HG02678 (cell line): ENCODE data around the gene PRKCE.

Experiments
- ATAC-seq: cut with Tn5 transposase; IDR thresholded peaks from one replicate; pipeline ENCODE4 v1.9.1; 2021; ENCODE audit warnings: mild to moderate bottlenecking, moderate library complexity; ENCODE audit not compliant: unreplicated experiment

The PRKCE gene

DNA sequence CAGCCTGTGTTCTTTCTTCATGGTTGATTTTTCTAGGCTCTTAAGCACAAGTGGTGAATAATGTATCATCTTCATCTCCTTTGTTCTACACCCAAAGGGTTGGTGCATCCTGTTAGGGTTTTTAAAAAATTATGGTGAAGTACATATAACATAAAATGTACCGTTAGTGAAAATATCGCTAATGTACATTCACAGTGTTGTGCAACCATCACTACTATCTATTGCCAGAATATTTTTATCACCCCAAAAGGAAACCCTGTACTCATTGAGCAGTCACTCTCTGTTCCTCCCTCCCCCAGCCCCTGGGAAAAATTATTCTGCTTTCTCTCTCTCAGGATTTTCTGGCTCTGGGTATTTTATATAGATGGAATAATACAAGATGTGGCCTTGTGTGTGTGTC is 98.5 kb downstream of the PRKCE start:
- ATAC-seq, result no peak

DNA sequence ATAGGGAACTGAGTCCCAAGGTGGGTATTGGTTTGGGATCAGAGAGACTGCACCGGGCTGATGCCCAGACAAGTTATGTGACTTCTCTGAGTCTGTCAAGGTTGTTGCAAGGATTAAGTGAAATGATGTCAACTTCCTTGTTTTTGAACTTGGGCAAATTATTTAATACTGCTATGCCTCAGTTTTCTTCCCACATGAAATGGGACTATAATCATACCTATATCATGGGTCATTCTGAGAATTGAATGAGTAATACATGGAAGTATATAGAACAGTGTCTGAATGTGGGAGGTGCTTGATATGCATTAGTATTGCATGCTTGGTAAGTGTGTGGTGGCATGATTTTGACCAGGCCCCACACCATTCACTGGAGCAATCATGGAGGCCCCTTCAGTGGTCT is 99.0 kb downstream of the PRKCE start:
- ATAC-seq, result no peak

DNA sequence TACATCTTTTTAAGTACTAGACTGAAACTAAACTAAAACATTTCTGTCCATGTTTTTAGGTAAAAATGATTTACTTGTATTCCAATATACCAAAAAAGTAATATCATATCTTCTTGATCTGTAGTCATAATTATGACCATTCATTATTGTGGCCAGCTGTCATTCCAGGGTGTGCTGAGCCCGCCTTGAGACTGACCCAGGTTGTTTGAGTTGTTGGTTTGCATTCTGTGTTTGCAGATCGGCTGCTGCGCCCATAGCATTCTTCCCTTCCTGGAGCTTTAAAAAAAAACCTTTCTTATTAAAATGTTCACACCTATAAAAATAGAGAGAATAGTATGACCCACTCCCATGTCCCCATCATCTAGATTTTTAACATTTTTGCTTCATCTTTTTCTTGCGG is 101.9 kb downstream of the PRKCE start:
- ATAC-seq, result no peak

DNA sequence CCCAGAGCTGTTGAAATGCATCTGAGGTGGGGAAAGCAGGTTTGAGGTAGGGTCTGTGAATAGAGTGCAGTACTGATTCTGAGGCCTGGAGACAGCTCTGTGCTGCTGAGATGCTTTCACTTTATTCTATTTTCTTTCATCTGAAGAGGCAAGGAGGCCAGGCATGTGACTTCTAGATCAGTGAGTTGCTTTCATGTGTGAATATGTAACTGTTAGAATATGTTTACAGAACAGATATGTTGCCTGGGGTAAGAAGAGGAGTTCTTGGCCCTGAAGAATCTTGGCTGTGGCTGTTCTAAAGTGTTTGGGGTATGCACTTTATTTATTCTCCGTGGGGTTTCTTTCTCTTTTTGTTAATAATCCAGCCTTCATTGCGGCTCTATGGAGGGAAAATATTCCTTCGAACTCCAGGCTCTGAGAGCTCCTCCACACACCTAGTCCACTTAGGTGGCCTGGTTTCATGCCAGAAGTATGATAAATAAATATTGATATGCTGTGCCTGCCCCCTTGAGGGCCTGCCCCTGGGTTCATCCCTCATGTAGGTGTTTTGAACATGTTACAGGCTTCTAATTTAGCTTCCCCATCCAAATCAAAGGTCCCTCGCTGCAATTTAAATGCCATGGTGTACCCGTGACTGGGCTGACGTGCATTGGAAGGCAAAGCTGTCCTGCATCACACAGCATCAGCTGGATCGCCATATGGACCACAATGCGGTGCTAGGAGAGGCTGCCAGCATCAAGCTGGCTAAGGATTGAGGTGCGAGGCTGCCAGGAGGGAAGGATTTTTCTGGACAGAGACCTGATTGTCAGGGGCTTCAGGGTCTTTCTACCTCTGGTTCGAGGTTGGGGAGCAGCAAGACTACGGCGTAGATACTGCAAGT is 102.9 kb downstream of the PRKCE start:
- no peak for ATAC-seq

DNA sequence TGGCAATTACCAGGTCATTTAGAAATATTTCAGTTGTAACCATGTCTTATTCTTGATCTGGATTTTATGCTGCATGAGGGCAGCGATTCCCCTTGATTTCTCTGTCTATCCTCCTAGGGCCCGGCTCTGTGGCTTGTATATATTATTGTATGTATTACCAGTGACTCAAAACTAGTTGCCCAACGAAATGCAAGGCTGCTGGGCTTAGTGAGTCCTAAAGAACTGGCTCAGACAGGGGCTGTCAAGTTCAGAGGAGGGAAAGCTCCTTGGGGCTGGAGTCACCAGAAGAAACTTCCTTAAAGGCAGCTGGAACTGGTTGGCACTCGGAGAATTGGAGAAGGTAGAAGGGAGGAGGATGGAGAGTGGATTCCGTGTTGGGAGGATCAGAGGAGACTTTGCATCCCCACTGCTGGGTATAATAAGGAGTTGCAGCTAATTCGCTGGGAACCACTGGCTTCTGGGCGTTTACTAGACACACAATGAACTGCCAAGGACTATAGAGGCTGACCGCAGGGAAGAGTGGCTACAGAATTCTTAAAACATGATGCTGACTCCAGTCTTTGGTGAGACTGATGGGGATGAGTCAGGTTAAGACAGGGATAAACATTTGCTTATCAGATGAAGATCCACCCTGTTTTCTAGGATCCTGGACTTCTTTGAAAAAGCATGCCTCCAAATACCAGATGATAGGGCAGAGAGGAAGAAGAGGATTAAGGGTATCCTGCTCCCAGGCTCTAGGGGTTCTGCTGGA is 104.3 kb downstream of the PRKCE start:
- no peak for ATAC-seq

DNA sequence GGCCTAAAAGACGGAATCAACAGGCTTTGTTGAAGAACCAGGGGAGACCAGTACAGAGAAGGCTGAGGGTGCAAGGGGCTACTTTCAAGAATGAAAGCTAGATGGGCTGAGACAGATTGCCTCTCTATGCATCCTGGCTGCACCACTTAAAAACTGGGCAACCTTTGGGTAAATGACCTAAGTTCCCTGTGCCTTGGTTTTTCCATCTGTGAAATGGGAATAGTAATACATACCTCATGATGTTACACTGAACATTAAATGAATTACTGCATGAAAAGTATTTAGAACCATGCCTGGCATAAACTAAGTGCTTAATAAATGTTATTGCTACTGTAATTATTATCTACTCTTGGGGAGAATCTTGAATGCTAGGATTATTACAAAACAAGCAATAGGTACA is 106.5 kb downstream of the PRKCE start:
- ATAC-seq, result no peak

DNA sequence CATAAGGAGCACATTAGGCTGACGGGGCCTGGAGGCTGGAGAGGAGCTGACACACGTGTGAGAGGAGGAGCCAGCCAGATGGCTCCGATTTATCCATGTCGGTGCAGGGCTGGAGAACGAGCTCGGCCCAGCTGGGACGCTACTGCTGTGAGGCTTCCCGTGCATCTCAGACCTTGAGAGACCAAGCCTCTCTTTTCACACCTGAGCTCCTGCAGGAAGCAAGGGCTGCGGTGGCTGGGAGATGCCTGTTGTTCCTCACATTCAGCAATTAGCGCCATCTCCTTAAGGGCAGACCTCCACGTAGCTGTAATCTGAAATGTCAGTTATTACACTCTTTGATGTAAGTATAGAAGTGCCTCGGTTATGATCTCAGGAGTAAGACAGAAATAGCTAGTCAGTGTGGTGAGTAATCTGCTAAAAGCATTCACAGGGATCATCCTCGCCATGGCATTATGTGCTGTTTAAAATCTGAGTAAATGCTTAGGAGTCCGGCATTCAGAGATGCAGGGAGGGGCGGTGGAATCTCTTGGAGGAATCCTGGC is 107.9 kb downstream of the PRKCE start:
- ATAC-seq, result no peak

DNA sequence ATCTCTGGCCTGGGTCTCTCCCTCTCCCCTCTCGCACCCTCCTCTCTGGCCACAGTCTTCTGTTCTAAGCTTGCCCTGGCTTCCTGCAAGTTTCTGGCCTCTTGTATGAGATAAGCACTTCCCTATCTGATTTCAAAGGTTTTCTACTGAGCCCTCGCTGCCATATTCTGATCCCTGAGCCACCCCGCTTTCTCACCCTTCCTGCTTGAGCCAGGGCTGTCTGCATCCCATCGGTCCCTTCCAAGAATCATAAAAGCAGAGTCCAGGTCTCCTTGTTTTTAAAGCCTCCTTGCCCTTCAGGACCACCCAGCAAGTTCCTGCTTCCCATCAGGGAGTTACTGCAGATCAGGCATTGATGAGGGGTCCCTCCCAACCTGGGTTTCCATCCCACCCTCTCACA is 110.2 kb downstream of the PRKCE start:
- ATAC-seq, result no peak

DNA sequence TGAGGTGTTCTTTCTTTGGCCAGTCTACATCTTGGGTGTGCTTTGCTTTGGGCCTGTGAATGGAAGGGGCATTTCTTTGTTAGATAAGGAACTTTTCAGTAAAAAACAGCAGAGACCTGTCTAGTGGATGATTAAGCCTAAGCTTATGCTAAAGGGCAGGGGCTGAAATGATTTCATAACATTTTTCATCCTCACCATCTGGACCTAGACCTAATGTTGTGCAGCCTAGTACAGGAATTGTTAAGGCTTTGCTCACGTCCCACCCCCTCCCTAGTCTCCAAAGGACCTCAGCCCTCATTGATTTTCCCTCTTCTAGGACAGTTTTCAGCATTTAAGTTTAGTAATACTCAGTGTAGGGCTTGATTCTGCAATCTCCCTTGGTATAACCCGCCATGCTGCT is 111.8 kb downstream of the PRKCE start:
- ATAC-seq, result no peak

DNA sequence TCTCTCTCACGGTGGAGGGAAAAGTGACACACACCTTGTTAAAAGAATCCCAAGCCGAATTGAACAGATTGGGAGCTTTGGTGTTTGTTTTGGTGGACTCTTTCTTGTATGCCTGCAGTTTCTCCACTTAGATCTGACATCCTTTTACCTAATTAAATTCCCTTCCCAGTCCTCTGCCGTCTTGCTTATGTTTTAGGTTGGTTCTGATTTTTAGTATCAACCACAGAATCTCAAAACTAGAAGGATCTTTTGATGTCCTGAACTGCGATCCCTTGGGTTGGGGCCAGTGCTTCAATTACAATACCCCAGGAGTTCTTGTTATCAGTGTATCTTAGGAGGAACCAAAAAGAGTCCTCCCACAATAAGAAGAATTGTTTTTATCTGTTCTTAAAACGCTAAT is 112.3 kb downstream of the PRKCE start:
- ATAC-seq, result no peak

DNA sequence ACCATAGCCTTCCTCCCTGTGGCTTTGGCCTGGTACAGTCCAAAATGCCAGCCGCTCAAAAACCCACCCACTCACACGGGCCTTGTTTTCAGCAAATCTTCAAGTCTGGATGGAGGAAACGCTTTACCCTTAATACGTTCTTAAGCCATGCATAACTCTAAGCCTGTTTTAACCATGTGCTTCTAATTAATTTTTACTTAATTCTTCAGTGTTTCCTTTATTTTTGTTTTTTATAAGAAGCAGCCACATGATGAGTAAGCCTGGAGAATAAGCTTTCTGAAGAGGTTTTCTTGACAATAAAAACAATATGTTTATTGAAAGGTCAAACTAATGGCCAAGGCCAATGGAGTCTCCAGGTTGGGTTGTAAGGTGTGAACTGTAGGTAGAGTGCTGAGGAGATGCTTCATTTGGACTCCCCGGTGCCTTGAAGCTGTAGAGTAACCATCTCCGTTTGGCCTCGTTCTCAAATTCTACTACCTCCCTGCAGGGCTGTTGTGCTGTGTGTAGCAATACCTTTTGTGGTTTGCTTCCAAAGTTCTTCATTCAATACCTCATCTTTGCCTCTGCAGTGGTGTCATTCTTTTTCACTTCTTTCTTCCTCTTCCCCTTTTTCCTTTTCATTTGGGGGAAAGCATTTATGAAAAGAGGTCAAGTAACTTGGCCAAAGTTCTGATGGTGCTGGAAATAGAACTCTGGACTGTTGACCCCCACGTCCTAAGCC is 113.7 kb downstream of the PRKCE start:
- ATAC-seq, result no peak

DNA sequence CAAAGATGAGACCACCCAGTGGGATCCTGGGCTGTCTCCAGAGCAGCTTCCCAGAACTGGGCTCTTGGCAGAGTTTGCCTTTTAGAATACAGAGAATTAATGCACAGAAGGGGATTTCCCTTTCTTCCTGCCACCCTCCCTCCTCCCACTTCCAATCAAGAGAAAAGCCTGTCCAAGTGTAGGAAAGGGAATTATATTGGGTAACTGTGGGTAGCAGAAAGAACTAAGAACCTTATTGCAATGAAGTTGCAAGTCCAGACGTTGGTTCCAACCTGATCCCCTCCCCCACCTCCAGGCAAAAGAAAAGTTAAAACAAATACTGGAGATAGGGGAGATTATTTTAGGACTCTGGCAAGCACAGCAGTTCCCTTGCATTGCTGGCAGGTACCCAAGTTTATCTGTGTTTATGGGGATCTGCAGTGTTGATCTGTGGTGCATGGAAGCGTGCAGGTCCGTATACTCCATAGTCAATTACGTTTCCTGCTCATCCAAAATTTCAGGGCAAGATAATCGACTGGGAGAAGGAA is 114.3 kb downstream of the PRKCE start:
- no peak for ATAC-seq

DNA sequence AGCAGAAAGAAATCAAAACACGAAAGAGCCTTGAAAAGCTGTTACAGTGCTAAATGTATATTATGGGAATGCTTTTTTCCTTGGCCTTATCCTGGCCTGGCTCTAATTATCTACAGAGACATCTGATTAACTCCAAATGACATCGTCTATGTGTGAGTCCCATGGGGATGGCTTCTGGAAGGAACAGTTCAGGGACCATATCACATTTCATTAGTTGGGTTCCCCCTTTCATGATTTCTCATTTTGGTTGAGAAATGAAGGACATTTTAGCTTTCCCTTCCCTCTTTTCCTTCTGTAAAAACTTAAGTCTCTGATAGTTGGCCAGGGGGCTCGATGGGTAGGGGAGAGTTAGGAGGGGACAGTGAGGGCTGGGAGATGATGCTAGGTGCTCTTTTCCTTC is 116.7 kb downstream of the PRKCE start:
- no peak for ATAC-seq

DNA sequence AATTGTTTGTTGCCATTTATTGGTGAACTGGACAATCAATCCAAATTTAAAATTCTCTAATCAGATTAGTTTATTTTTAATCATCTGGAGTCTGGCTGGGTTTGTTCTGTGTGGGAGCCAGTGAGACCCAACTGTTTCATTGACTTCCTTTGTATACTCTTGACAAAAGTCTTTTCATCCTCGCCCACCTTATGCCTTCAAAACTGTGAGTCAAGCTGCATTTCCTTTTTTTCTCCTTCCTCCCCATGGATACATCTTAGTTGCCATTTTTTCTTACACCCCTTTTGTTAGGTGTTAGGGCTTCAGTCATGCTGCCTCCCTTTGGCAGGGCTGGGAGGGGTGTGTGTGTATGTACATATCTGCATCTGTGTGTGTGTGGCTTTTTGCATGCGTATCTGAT is 117.6 kb downstream of the PRKCE start:
- no peak for ATAC-seq

DNA sequence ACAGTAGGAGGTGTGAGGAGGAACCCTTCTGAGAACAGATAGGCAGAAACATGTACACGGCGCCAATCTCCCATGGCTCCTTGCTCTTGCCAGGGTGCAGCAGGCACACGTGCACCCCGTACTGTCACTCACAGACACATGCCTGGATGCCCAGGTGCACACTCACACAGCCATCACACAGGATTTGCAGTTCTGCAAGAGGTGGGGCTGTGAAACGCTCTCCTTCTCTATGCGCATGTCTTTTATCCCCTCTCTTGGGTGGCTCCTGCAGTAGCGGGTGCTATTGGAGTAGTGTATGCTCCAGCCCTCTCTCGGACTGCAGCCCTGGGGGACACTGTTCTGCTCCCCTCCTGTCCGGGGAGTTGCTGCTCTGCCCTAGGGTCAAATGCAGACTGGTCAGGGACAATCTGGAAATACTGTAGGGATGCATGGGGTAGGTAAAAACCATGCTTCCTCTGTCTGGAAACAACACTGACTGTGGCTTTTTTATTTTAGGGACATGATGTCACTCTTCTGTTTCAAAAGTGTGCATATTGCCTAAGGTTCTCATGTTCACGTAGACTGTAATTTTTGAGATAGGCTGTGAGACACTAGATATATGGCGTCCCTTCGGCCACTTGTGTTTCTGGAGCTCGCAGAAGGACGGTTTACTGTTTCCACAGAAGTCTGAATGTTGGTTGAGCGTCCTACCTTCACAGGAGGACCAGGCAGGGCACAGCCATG is 118.5 kb downstream of the PRKCE start:
- ATAC-seq, result no peak

DNA sequence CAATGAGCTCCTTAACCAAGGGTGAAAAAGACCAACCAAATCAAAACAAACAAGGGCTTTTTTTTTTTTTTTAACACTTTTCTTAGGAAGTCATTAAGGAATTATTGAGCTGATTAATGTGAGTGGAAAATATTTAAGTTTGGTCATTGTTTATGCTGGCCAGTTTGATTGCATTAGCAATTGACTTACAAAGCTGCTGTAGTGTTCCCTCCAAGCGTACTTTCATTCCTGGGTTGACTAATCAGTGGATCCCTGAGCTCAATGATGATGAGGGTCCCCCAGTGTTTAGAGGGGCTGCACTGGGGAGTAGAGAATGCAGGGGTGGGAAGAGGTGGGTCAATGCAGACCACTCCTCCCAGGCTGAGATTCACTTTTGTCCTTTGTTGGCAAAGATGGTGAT is 119.3 kb downstream of the PRKCE start:
- no peak for ATAC-seq

DNA sequence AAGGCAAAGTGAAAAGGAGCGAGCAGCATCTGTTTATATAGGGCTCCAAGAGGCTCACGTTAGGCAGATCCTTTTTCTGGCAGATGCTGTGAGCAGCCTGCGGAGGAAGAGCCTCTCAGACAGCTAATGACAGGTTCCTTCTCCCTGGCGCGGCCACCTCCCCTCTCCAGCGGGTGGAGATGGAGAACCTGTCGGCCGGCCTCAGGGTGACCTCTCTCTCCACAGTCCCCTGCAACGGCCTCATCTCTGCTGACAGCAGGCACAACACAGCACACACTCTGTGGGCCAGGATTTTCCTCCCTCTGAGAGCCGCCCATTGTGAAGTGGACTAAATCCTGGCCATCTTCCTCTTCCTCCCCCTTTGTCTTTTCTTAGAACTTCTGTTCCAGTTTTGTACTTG is 119.8 kb downstream of the PRKCE start:
- ATAC-seq, result no peak

DNA sequence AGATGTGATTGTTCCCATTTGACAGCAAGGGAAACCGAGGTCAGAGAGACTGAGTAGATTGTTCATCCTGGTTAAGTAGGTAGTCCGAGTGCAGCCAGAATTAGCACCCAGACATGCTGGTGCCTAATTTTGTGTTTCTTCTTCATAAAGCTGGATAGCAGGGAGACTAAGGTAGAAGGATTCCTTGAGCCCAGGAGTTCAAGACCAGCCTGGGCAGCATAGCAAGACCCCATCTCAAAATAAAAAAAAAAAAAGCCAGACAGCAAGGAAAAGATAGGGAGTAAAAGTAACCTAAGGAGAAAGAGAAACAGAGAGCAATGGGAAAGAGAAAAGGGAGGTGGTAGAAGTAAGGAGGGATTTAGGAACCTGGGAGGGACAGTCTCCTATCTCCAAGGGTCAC is 120.6 kb downstream of the PRKCE start:
- ATAC-seq, result no peak

DNA sequence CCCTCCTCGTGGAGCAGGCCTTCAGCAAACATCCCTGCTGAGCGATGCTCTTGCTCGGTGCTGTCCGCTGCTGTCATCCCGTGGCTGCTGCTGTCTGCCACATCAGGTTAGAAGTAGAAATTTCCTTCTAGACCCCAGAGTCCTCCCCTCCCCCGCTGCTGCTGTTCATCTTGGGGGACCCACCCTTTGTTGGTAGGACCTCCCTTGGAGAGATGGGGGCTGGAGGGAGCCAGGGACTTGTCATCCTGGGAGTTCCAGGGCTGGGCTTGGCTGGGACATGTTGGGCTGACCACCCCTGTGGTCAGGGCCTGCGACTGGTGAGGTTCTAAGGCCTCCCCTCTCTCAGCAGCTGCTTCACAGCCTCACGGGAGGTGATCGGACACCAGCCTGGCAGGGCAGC is 122.4 kb downstream of the PRKCE start:
- no peak for ATAC-seq

DNA sequence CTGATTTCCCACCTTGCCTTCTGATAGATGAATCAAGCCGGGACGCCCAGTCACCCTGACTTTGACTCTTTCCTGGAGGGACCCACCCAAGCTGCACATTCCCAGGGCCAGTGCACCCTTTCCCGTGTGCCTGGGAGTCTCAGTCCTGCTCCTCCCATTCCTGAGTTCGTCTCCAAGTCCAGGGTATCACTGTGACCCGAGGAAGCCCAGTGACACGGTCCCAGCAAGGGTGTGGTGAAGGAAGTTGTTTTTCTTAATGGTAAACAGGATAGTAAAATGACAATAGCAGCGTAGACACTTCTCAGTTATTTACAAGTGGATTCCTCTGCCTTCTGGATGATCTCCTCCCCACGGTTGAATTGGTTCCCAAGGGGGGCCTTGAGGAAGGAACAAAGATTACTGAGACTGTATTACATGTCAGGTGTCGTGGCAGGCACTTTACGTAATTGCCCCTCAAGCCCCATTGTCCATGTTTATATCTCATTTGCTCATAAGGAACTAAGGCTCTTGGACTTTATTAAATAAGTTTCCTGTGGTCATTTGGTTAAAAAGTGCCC is 123.3 kb downstream of the PRKCE start:
- ATAC-seq, result no peak
